Esophagus squamous epithelium (tissue), 4 donors: ENCODE results near the gene LY6G6D.

ENCODE experiments used
- CTCF ChIP-seq, 6 experiments: fragments of 450-650 bp in 4 of 6; fragments of 200-600 bp in 2 of 6; sonication (generic) in 2 of 6; IDR thresholded peaks; one replicate each; pipeline ENCODE4 v1.5.1; 2016 to 2019; ENCODE audit warnings: antibody characterized with exemption in 6 of 6, mild to moderate bottlenecking in 4 of 6, moderate library complexity in 4 of 6
- POLR2A ChIP-seq, 4 donors: fragments of 450-650 bp; IDR thresholded peaks; one replicate each; pipeline ENCODE4 v1.6.1; 2017; ENCODE audit warnings: antibody characterized with exemption in 4 of 4, mild to moderate bottlenecking in 4 of 4, moderate library complexity in 3 of 4

GRCh38 chr6:31758281-31758680 is 43.1 kb downstream of the LY6G6D start:
- TF ChIP-seq POLR2A (IDR thresholded peaks at IDR 0.05) (no peak), CTCF (IDR thresholded peaks at IDR 0.05) (no peak)
